ENCODE results near the gene PPP1R10. TPM values are rescaled to one million over a fixed set of nuclear protein-coding genes. Genes with fewer than 3 reads are reported as not detected.

Gene PPP1R10
- total RNA-seq, 1 donor from 2014 or later: 10.5 TPM

DNA sequence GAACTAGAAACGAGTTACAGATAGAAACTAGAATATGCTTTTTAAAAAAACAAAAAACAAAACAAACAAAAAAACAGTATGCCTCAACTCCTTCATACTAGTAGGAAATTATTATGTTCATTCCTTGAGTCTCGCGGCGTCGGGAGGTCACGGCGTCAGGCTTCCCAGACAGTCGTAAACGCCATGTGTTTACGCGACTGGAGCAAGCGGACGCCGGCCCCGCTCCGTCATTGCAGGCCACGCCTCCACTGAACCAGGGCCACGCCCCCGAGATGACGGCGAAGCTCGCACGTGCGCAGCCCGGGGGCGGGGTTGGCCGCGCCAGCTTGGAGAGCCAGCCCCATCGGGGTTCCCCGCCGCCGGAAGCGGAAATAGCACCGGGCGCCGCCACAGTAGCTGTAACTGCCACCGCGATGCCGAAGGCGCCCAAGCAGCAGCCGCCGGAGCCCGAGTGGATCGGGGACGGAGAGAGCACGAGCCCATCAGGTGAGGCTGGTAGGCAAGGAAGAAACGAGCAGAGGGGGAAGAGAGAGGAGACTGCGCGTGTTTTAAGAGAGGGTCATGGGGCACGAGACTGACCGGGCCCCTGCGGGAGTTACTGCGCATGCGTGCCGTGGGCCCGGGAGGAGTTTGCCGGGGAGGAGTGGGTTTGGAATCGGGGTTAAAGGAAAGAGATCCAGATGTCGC lies 45.8 kb downstream of the PPP1R10 start, which contains the start of gene ABCF1:
Gene ABCF1, plus strand, starts transcription at position 368 of the 687 bp plus-strand sequence. Its CDS starts 46 bp downstream, at position 414.
- FAIRE-seq (no peak), DNase-seq (ENCODE audit: low read depth) (peak; percentile 90)
- peak within 1 kb of the TSS; percentile 90 for H3K4me3 ChIP-seq (ENCODE audit: low read depth, low read length)
- no peaks in the 10 kb centered on the region for H3K27me3 ChIP-seq (ENCODE audit: control insufficient read depth, insufficient read depth, low read length)
- no peaks in the 10 kb centered on the region for H3K36me3 ChIP-seq (ENCODE audit: control insufficient read depth, insufficient read depth, low read length)
- TF ChIP-seq, protein P1, sequence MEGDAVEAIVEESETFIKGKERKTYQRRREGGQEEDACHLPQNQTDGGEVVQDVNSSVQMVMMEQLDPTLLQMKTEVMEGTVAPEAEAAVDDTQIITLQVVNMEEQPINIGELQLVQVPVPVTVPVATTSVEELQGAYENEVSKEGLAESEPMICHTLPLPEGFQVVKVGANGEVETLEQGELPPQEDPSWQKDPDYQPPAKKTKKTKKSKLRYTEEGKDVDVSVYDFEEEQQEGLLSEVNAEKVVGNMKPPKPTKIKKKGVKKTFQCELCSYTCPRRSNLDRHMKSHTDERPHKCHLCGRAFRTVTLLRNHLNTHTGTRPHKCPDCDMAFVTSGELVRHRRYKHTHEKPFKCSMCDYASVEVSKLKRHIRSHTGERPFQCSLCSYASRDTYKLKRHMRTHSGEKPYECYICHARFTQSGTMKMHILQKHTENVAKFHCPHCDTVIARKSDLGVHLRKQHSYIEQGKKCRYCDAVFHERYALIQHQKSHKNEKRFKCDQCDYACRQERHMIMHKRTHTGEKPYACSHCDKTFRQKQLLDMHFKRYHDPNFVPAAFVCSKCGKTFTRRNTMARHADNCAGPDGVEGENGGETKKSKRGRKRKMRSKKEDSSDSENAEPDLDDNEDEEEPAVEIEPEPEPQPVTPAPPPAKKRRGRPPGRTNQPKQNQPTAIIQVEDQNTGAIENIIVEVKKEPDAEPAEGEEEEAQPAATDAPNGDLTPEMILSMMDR (IDR thresholded peaks at IDR 0.05; ENCODE audit: insufficient read depth, low read length, severe bottlenecking): no peak

DNA sequence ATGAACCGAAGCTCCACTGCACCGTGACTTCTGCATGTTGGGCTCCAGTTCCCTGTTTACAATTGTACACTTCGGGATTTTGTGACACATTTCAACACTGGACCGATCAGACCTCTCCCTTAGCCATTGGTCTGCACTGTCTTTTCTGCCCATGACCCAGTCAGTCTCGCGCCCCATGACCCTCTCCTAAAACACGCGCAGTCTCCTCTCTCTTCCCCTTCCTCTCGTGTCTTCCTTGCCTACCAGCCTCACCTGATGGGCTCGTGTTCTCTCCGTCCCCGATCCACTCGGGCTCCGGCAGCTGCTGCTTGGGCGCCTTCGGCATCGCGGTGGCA lies 46.3 kb downstream of the PPP1R10 start:
- Histone ChIP-seq H3K4me3 (ENCODE audit: low read depth, low read length) (peak overlapping the region; percentile 90), H3K27me3 (ENCODE audit: control insufficient read depth, insufficient read depth, low read length) (no peaks in the 10 kb centered on the region), H3K36me3 (ENCODE audit: control insufficient read depth, insufficient read depth, low read length) (no peaks in the 10 kb centered on the region)
- DNase-seq (ENCODE audit: low read depth) (no peak), FAIRE-seq (no peak)
- TF ChIP-seq, protein P1 (IDR thresholded peaks at IDR 0.05; ENCODE audit: insufficient read depth, low read length, severe bottlenecking): no peak

DNA sequence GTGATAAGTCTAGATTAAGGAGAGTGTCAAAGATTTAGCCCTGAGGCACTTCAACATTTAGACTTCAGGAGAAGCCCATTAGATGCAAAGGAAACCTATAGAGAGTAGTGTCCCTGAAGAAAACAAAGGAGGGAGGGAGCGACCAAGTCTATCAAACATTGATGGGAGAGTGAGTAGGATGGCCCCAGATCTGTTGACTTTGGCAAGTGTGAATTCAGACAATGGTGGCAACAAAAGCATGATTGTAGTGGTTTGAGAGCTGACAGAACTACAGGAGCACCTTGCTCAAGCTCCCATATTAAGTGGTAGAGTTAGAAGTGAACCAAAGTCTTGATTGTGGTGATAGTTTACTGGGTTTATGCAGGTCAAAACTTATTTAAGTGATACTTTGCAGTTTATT lies 46.8 kb downstream of the PPP1R10 start:
- Histone ChIP-seq H3K36me3 (ENCODE audit: control insufficient read depth, insufficient read depth, low read length) (no peaks in the 10 kb centered on the region), H3K27me3 (ENCODE audit: control insufficient read depth, insufficient read depth, low read length) (no peaks in the 10 kb centered on the region), H3K4me3 (ENCODE audit: low read depth, low read length) (peak overlapping the region; percentile 90)
- FAIRE-seq (no peak), DNase-seq (ENCODE audit: low read depth) (no peak)
- TF ChIP-seq, protein P1 (IDR thresholded peaks at IDR 0.05; ENCODE audit: insufficient read depth, low read length, severe bottlenecking): no peak

DNA sequence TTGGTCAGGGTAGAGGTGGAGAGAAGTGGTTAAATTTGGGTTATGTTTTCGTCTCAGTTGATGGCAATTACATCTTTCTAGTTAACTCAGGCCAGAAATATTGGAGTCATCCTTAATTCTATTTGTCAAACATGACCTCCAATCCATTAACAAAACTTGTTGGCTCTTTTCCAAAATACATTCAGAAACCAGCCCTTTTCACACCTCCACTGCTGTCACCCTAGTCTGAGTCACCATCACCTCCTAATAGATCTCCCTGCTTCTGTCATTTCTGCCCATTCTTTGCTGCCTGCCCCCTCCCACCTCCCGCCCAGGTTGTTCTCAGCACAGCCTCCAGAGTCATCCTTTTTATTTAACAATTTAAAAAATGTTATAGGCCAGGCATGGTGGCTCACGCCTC lies 48.8 kb downstream of the PPP1R10 start:
- Histone ChIP-seq H3K4me3 (ENCODE audit: low read depth, low read length) (no peak overlapping the region), H3K27me3 (ENCODE audit: control insufficient read depth, insufficient read depth, low read length) (no peaks in the 10 kb centered on the region), H3K36me3 (ENCODE audit: control insufficient read depth, insufficient read depth, low read length) (no peaks in the 10 kb centered on the region)
- DNase-seq (ENCODE audit: low read depth) (no peak), FAIRE-seq (no peak)
- TF ChIP-seq, protein P1 (IDR thresholded peaks at IDR 0.05; ENCODE audit: insufficient read depth, low read length, severe bottlenecking): no peak

DNA sequence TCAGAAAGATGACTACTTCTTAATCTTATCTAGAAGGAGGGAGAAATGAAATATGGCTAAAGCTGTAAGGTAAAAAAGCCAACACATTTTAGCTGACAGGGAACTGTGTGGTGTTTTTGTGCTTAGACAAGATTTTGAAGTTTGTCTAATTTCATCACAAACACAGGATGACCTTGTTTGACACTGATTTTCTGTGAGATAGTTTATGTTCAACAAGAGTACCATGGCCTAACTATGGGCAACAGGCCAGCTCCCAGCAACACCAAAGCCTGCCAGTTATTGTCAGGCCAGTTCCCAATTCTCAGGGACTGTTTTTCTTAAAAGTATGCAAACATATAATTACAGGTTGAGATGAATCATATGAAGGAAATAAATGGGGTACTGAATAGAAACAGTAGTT lies 51.3 kb downstream of the PPP1R10 start:
- TF ChIP-seq, protein P1 (IDR thresholded peaks at IDR 0.05; ENCODE audit: insufficient read depth, low read length, severe bottlenecking): no peak
- DNase-seq (ENCODE audit: low read depth) (no peak), FAIRE-seq (no peak)
- no peaks in the 10 kb centered on the region for H3K27me3 ChIP-seq (ENCODE audit: control insufficient read depth, insufficient read depth, low read length)
- H3K36me3 ChIP-seq (ENCODE audit: control insufficient read depth, insufficient read depth, low read length): peaks cover 7% of the 10 kb centered on the region
- H3K4me3 ChIP-seq (ENCODE audit: low read depth, low read length): no peak overlapping the region

DNA sequence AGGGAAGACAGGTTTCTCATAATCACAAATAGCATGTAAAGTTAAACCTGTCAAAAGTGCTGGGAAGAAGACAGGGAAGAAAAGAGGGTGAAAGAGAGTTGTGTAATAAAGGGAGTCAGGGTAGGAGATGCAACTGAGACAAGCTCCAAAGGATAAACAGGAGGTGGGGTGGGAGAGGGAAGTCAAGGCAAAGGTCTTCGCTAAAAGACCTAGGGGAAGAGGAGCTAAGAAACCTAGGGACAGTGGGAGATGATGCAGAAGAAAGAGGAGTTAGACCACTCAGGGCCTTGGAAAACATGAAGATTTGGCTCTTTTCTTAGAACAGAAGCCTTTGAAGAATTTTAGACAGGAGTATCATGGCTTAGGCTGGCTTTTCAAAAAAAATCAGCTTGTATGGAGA lies 52.9 kb downstream of the PPP1R10 start:
- FAIRE-seq: no peak
- Histone ChIP-seq H3K27me3 (ENCODE audit: control insufficient read depth, insufficient read depth, low read length) (no peaks in the 10 kb centered on the region), H3K36me3 (ENCODE audit: control insufficient read depth, insufficient read depth, low read length) (peaks cover 7% of the 10 kb centered on the region), H3K4me3 (ENCODE audit: low read depth, low read length) (no peak overlapping the region)
- no peak for DNase-seq (ENCODE audit: low read depth)
- TF ChIP-seq, protein P1 (IDR thresholded peaks at IDR 0.05; ENCODE audit: insufficient read depth, low read length, severe bottlenecking): no peak

All from bronchial epithelial cell (primary cell).